Fibroblast of lung (primary cell): Measurements from ENCODE around the gene PDCD10.

Experiments used
- CTCF ChIP-seq, 2 donors: IDR thresholded peaks in 1 of 2; conservative IDR thresholded peaks in 1 of 2; 1 replicate in 1 of 2; 2 replicates in 1 of 2; pipeline ENCODE4 v1.5.1; 2011 to 2012; ENCODE audit warnings: low read length in 2 of 2, control low read depth in 1 of 2, inconsistent platforms in 1 of 2, low read depth in 1 of 2, mild to moderate bottlenecking in 1 of 2
- EZH2 ChIP-seq: IDR thresholded peaks from 2 replicates; pipeline ENCODE4 v1.5.1; 2012; ENCODE audit warnings: low read length, control low read depth, mild to moderate bottlenecking; ENCODE audit errors: missing control alignments

- TF ChIP-seq CTCF (conservative IDR thresholded peaks at IDR 0.05 in 1 of 2, IDR thresholded peaks at IDR 0.05 in 1 of 2; ENCODE audit: low read depth in 1 of 2, low read length in 2 of 2) (no peak), EZH2 (no peak)
Observed at GRCh38 chr3:167679526-167679925, 55.2 kb downstream of the PDCD10 start.
